ENCODE data around the gene ERGIC3.
"Not testable (repeated sequence)": the region's sequence is repeated elsewhere in the genome, so short reads cannot be mapped to it uniquely, and the experiment has no call there.

GRCh38 chr20:35555461-35555860 lies 13.6 kb downstream of the ERGIC3 start:
- not testable (repeated sequence) for TF ChIP-seq CTCF (optimal IDR thresholded peaks at IDR 0.05 in 1 of 3, IDR thresholded peaks at IDR 0.05 in 1 of 3, conservative IDR thresholded peaks at IDR 0.05 in 1 of 3; ENCODE audit: extremely low read depth in 1 of 3, insufficient read depth in 2 of 3, low read length in 3 of 3); EZH2 (IDR thresholded peaks at IDR 0.05; ENCODE audit: low read length)

Measured in keratinocyte (primary cell).